ENCODE results near the gene CCDC24. TPM values are rescaled to one million over a fixed set of nuclear protein-coding genes. Genes with fewer than 3 reads are reported as not detected.

CCDC24 gene
- total RNA-seq, 1 experiment from 2014 or later: 11.8 TPM

- Histone ChIP-seq H3K23ac (ENCODE audit: insufficient read length, low read depth, low read length) (no peak overlapping the region), H2BK20ac (ENCODE audit: low read depth, low read length, poor library complexity, severe bottlenecking) (no peak overlapping the region), H3T11ph (ENCODE audit: low read length) (no peak overlapping the region), H3K27me3 (ENCODE audit: insufficient read depth, low read length) (no peaks in the 10 kb centered on the region), H2BK12ac (ENCODE audit: insufficient read length, low read depth, low read length) (no peak overlapping the region), H2AK5ac (ENCODE audit: insufficient read length, low read length) (no peak overlapping the region), H3K27ac (ENCODE audit: insufficient read length, low read depth, low read length) (no peak overlapping the region), H4K5ac (ENCODE audit: insufficient read length, low read depth, low read length) (no peak overlapping the region), H3K14ac (ENCODE audit: insufficient read depth, low read length) (no peak overlapping the region), H2BK120ac (ENCODE audit: low read depth, low read length, poor library complexity, severe bottlenecking) (no peak overlapping the region), H3K9ac (ENCODE audit: extremely low read depth, insufficient read length, low read length) (no peak overlapping the region), H2BK15ac (ENCODE audit: low read depth, low read length) (no peak overlapping the region), H3K4me1 (ENCODE audit: insufficient read depth, low read length) (peaks cover 6% of the 10 kb centered on the region; the same call in 1 of the 2 replicates), H3K18ac (ENCODE audit: insufficient read length, low read depth, low read length) (no peak overlapping the region), H4K8ac (replicated peaks; ENCODE audit: insufficient read length, low read depth, low read length) (no peak overlapping the region), H4K91ac (ENCODE audit: insufficient read length, low read depth, low read length) (no peak overlapping the region), H2BK5ac (ENCODE audit: insufficient read length, low read length) (no peak overlapping the region), H4K20me1 (ENCODE audit: control insufficient read depth, insufficient read depth, insufficient read length) (no peaks in the 10 kb centered on the region), H3K4ac (ENCODE audit: low read depth, low read length) (no peak overlapping the region), H3K56ac (ENCODE audit: insufficient read length, low read depth, low read length) (no peak overlapping the region), H3K9me3 (ENCODE audit: control insufficient read depth, low read depth, low read length) (no peaks in the 10 kb centered on the region), H3K23me2 (ENCODE audit: insufficient read length, low read depth, low read length, poor library complexity, severe bottlenecking) (no peaks in the 10 kb centered on the region), H3K4me2 (ENCODE audit: insufficient read depth, insufficient read length, low read length) (no peak overlapping the region), H2AFZ (ENCODE audit: low read length) (no peak overlapping the region), H3K79me2 (ENCODE audit: insufficient read depth, low read length) (no peaks in the 10 kb centered on the region), H3K79me1 (ENCODE audit: insufficient read depth, low read depth, low read length, poor library complexity, severe bottlenecking) (no peaks in the 10 kb centered on the region)
- H3K9me3 Mint-ChIP-seq: no peaks in the 10 kb centered on the region
- peak; percentile 39 for DNase-seq
- WGBS (ENCODE audit: extremely low coverage, insufficient read length, low lambda C conversion rate): no CpG with 5 or more reads among the region's 8 CpGs
- H3K4me1 Mint-ChIP-seq: peaks cover 27 to 28% of the 10 kb centered on the region in 2 experiments
- TF ChIP-seq CTCF (conservative IDR thresholded peaks at IDR 0.05): peak; percentile 33; the same call in 2 of the 3 replicates
- H3K4me3 Mint-ChIP-seq: no peak overlapping the region
- peak overlapping the region in 1 of 3 experiments; percentile 24; a peak in 1 of 7 replicates for H3K27ac Mint-ChIP-seq
- peaks cover 10% of the 10 kb centered on the region for H3K27me3 Mint-ChIP-seq (ENCODE audit: low read depth)
- no peaks in the 10 kb centered on the region; a peak in 1 of 7 replicates for H3K36me3 Mint-ChIP-seq (ENCODE audit: insufficient read depth in 1 of 3, low read depth in 3 of 3)
Measured at GRCh38 chr1:44035726-44036408, 44.5 kb downstream of the CCDC24 start.

Measured in H9 (cell line).